Stimulated activated CD4-positive, alpha-beta T cell treated with anti-CD3 and anti-CD28 coated beads, Interleukin-2, amount 100 ng/mL, for 24 hours (primary cell): ENCODE results near the gene CDIP1.

Experiments used
- DNase-seq, 2 donors: peaks; one replicate each; pipeline ENCODE4 v3.0.0-alpha.2; 2020

CDIP1 gene

DNA sequence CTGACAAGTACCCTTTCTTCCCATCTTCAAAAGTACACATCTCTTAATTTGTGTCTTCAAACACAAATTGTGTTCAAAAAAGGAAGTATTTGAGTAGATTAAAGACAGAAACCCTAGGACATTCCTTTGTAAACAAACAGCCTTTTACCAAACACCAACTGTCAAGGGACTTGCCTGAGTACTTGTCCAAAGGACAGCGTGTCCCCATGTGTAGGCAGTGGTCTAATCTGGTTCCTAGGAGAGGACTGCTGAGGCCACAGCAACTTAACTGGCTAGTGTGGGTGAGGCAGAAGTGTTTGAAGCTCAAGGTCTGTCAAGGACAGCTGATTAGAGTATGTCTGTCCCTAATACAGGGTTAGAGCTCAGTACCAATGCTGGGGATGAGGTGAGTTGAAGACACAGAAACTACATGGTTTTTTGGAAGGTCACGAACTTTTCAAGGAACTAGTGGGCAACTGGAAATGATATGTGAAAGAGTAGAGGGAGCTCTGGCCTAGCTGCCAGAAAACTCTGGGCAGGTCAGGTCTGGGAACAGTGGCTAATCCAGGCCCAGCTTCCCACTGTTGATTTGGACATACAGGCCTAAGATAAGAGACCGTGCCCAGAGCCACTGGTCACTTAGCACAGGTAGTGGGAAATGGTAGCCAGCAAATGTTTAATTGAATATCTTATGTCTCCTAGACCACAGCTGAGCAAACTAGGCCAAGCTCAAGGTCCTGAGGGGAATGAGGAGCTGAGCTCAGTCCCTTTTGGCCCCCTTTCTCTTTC lies 52.3 kb downstream of the CDIP1 start:
- DNase-seq = no peak

DNA sequence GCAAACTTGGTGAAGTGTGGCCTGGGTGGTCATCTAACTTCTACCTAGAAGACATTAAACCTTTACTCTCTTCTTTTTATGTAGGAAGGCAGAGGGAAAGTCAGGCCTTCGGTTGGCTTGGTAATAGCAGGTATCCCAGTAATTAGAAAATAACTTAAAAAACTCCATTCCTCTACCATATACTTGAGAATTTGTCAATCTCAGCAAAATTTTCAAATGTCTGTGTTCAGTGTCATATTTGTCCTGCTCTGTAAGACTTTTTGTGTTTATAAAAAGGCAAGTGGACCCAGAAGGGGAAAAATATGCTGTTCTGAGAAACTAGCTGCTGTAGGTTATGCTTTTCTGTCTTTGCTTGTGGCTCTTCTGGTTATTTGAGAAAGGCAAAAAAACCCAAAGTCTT lies 56.6 kb downstream of the CDIP1 start:
- DNase-seq = no peak

DNA sequence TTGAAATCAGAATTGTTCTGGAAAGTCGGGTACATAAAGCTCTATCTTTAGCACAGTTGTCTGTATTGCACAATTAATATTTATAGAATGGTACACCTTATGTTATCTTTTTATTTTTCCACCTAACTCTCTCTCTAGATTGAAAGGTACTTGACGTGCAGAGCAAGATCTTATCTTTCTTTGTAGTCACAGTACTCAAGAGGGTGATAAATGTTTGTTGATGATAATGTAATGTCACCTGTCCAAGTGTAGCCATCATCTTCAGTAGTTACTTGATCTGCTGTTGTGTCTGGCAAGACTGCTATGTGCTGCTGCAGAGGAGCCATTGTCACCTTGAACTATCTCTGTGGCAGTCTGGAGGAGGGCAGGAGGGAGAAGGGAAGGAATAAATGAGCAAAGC lies 57.0 kb downstream of the CDIP1 start:
- DNase-seq = no peak

DNA sequence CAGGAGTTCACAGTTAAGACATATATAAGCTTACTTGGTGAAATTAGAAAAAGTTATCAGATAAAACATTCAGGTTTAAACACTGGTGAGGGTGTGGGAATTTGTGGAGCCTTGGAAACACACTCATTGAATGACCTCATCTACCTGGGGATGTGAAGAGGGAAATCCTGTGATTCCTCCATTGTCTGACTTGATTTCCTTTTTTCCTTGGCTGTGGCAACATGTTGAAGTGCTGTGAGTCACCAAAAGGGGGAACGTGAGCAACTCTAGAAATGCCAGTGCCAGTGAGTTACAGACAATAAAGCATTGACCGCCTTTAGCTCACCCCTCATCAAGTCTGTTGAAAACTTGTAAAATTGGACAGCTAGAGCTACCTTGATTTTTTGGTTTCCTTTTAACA lies 60.6 kb downstream of the CDIP1 start:
- DNase-seq = no peak

DNA sequence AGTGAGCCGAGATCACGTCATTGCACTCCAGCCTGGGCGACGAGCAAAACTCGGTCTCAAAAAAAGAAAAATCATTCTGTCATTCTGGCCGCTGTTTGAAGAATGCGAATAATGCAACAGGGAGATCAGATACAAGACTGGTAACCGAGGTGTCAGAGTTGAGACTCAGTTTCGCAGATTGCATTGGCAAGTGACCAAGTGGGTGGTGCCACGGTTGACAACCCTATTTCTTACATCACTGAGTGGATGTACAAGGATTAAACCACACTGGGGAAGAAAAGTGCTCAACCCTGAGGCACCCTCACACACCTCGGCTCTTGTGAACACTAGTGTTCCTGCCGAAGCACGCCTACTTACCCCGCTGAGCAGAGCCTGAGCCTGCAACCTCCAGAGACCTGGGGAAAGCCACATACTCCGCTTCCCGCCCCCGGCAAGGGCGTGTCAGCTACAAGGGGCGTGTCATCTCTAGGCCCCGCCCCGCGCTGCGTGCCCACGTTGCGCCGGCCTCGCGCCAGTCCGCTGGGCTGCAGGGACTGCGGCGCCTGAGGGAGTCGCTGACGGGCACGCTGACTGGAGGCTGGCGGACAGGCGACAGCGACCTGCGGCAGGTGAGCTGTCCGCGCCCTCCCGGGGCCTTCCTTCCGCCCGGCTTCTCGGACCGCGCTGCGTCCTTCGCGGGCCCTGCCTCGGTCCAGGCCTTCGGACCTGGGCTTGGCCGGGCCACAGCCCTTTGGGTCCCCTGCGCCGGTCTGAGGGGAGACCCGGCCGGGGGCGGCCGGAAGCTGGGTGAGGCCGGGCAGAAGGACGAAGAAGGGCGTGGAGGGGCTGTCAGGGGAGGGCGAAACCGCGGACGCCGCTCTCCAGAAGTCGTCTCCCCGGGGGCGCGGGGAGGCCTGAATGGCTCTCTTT lies 62.4 kb downstream of the CDIP1 start, which contains the start of gene HMOX2:
Gene HMOX2, plus strand, starts transcription at position 519 of the 909 bp plus-strand sequence. CDS start 29,127 bp downstream, outside the sequence.
- DNase-seq = peak; percentile 93 to 96

DNA sequence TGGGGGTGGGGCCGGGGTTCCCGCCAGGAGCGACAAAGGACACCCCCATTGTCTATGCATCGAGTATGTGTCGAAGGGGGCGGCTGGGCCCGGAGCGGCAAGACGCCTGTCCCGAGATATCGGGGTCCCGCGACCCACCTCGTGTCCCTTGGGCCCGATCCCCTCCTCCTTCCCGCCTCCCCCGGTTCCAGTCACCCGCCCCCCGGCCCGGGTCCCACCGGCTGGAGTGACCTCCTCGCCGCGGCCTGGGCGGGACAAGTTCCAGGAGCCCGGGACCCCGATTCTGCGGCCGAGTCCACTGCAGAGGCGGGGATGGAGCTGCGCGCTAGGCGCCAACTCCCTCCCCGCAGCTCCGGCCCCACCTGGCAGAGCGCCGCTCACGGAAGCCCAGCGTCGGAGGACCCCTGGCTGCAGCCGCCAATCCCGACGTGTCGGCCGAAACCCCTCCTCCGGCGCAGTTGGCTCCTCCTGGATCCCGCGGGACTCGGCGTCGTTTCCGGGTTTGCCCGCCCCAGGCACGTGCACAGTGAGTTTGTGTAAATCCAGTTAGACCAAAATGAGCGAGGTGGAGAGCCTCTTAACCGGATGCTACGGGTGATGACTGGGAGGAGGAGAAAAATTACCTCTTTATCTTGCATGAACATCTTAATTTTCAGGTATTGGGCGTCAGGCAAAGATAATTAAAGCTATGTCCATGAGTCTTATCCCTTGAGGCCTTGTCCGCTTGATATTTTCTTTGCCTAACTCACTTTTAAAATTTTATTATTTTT lies 64.2 kb downstream of the CDIP1 start, which contains the start of gene NMRAL1:
Gene NMRAL1, minus strand, starts transcription at position 434 of the 770 bp plus-strand sequence. CDS start 493 bp downstream, outside the sequence.
- peak; percentile 83 to 93 for DNase-seq

DNA sequence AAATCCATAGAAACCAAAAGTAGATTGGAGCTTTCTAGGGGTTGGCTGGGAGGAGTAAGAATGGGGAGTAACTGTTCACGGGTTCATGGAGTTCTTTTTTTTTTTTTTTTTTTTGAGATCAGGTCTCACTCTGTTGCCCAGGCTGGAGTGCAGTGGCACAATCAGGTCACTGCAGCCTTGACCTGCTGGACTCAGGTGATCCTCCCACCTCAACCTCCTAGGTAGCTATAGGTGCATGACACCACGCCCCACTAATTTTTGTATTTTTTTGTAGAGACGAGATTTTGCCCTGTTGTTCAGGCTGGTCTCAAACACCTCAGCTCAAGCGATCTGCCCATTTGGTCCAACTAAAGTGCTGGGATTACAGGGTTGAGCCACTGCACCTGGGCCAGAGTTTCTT lies 65.7 kb downstream of the CDIP1 start:
- no peak for DNase-seq

DNA sequence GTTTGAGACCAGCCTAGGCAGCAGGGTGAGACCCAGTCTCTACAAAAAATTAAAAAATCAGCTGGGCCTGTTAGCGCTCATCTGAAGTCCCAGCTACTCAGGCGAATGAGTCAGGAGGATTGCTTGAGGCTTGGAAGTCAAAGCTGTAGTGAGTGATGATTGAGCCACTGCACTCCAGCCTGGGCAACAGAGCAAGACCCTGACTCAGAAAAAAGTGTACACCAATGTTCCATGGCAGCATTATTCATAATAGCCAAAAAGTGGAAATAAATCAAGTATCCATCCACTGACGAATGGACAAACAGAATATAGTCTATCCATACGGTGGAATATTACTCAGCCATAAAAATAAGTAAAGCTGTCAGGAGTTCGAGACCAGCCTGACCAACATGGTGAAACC lies 66.7 kb downstream of the CDIP1 start:
- DNase-seq = no peak

DNA sequence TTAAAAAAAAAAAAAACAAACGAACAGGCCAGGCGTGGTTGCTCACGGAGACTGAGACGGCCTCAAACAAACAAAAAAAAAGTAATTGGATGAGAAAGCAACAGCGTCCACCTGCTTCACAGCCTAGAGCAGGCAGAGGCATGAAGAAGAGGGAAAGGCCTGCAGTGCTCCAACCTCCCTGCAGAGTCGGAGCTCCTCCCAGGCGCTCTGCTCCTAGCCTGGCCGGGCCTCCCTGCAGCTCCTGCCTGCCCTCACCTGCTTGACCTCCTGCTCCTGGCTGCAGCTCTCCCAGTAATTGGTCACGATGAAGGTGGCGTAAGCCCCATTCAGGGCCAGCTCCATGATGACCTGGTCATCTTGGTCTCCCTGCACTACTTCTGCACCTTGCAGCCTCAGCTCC lies 69.6 kb downstream of the CDIP1 start:
- no peak for DNase-seq

DNA sequence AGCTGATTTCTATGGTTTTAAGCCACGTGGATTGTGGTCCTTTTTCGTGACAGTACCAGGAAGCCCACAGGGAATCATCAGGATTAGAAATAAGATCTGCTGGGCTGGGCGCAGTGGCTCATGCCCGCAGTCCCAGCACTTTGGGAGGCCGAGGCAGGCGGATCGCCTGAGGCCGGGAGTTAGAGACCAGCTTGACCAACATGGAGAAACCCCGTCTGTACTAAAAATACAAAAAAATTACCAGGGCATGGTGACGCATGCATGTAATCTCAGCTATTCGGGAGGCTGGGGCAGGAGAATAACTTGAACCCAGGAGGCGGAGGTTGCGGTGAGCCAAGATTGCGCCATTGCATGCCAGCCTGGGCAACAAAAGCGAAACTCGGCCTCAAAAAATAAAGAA lies 70.7 kb downstream of the CDIP1 start:
- no peak for DNase-seq

DNA sequence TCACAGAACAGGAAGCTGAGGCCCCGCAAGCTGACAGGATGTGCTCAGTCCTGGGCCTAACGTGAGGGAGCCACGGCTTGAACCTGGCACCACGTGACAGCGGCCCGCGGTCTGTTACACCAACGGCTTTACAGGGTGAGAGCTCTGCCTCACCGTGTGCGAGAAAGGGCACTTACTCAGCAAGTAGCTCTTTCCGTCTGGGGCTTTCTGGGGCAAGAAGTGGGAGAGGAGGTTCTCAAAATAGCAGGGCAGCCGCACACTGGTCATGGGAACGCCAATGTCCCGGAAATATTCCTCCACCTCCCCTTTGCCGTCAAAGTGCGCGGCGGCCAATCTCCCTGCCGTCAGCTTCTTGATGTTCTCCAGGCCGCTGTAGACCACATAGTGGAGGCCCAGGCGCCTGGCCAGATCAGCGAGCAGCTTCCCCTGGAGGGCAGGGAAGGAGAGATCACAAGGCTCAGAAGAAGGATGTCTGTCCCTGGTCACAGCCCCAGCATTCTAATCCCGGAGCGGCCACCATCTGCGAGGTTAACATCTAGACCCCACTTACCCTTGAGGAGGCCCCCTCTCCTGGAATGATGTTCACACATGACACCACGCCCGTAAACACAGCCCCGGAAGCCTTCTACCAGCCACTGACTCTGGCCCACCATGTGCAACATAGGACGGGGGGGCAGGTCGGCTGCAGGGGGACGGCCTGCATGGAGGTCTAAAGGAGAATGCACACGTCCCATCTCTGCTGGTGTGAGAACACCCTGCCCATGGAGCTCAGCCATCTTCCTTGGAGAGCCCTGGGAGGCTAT lies 72.4 kb downstream of the CDIP1 start:
- peak; percentile 46 to 59 for DNase-seq

DNA sequence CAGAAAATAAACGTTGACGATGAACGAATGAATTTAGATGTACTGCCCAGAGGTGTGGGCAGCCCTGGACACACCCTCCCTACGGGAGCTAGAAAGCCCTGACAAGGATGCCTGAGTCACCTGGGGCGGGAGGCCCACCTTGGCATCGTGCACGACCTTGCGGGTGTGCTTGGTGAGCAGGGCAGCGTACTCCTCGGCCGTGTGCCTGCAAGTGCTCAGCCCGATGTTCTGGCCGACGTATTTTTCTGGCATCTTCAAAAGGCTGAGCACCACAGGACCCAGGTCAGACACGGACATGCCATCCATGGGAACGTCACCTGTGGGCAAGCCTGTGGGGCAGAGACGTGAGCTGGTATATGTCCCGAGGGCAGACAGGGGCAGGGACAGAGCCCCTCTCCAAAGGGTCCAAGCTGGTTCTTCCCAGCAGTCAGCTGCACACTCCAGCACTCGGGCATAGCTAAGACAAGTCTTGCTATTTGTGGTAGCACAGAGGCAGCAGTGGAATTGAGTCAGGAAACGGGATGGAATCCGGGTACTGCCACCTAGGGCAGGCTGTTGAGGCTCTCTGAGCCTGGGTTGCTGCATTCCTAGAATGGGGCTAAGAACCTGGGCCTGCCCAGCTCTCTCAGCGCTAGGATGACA lies 74.9 kb downstream of the CDIP1 start:
- no peak for DNase-seq

DNA sequence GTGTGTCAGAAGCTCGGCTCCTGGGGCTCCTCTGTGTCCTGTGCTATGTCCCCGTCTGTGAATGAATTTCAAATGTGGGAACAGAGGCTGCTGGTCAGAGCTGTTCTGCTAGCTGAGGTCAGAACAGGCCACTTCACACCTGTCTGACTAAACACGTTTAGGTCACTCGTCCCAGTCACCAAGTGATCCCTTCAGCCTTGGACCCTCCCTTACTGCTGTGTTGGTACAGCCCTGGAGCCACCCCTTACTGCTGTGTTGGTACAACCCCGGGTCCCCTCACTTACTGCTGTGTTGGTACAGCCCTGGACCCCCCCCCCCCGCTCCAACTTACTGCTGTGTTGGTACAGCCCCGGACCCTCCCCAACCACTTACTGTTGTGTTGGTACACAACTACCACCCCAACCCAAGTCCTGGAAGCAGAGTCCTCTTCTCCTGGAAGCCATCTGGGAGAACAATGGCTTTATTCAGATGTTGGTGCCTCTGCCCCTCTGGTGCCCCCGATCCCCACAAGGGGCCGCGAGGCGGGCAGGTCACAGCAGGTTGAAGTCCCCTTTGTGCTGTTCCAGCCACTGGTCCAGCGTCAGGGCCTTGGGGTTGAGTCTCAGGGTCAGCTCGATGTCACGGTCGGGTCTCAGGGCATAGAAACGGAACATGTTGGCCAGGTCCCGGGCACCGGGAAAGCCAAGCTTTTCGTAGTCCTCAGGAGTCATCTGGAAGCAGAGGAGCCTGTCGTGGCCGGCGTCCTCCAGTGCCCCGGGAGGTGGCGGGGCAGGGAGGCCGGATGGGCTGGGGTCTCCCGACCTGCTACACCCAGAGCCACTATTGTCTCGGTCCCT lies 77.1 kb downstream of the CDIP1 start:
- DNase-seq = no peak

DNA sequence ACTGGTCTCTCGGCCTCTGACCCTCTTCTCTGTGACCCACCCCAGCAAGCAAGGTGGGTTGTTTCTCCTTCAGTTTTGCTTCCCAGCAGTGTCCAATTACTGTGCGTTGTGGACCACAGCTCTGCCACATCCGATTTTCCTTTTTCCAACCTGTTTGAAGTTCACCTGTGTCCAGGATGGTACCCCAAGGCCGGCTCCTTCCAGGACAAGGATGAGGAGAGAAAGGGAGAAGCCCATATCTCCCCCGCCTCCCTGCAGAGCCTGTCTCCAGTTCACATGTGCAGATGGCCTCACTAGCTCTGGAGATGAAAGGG lies 77.7 kb downstream of the CDIP1 start:
- DNase-seq = no peak
